ENCODE data around the gene MROH2B.
"Not testable (repeated sequence)": the region's sequence is repeated elsewhere in the genome, so short reads cannot be mapped to it uniquely, and the experiment has no call there.

Gene MROH2B

DNA sequence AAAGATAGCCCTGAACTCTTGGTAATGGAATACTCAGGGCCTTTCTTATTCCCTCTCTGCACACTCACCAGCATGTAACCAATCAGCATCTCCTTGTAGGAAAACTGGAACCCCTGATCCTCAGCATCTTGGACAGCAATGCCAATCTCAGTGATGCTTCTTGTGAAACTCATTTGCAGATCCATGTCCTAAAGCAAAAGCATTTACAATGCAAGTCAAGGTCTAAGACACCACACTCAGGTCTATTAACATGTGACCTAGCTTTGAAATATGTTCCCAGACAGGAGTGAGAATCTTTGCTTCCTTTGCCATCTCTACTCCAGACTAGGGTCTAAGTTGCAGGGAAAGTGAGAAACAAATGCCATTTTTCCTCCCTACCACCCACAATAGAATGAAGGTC, 38.2 kb downstream of the MROH2B start:
- in situ Hi-C loops (cut with HindIII; ENCODE audit: low sequenced_read_pairs): no loop called here

DNA sequence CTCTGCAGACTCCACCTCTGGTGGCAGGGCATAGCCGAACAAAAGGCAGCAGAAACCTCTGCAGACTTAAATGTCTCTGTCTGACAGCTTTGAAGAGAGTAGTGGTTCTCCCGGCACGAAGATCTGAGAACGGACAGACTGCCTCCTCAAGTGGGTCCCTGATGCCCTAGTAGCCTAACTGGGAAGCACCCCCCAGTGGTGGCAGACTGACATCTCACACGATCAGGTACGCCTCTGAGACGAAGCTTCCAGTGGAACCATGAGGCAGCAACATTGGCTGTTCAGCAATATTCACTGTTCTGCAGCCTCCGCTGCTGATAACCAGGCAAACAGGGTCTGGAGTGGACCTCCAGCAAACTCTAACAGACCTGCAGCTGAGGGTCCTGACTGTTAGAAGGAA, 48.5 kb downstream of the MROH2B start:
- in situ Hi-C loops (cut with HindIII; ENCODE audit: low sequenced_read_pairs): not testable (repeated sequence)

DNA sequence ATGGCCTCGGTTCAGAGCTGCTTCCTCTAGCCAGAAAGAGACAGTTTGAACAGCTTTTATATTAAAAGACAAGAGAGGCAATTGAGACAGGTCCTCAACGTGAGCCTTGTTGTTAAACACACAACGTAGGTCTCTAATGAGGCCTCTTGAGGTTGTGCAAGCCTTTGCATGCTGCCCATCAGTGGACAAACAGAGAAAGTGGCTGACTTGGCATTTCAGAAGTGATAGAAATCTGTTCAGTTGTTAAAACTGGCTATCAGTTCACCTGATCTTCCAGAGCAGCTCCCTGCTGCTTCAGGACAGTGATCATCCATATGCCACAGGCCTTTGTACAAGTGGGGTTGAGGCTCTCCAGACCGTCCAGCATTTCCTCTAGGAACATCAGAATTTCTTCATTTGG, 58.8 kb downstream of the MROH2B start:
- in situ Hi-C loops (cut with HindIII; ENCODE audit: low sequenced_read_pairs): no loop called here

DNA sequence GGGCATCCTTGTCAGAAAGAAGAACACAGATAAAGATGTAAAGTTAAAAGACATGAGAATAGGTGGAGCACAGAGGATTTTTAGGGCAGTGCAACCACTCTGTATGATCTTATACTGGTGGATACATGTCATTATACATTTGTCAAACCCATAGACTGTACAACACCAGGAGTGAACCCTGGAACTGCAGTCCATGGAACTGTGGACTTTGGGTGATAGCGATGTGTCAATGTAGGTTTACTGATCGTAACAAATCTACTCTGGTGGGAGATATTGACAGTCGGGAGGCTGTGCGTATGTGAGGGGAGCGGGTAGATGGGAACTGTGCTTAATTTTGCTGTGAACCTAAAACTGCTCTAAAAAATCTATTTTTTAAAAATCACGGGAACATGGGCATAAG, 60.6 kb downstream of the MROH2B start:
- in situ Hi-C loops (cut with HindIII; ENCODE audit: low sequenced_read_pairs): no loop called here

DNA sequence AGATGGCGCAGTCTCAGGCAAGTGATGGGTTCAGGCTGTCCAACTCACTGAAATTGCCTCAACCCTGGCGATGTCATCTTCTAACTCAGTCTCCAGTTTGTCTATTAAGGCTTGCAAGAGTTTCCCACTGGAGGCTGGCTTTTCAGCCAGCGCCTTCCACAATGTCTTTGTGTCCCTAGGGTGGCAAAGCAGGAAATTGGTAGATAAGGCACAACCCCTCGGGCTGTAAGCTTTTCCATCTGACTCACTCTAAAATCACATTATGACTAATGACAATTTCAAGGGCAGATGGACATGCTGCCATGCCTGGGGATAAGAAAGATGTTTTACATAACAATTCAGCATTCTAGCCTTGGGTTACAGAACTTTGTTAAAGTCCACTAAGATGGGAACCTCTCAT, 61.9 kb downstream of the MROH2B start:
- in situ Hi-C loops (cut with HindIII; ENCODE audit: low sequenced_read_pairs): no loop called here

DNA sequence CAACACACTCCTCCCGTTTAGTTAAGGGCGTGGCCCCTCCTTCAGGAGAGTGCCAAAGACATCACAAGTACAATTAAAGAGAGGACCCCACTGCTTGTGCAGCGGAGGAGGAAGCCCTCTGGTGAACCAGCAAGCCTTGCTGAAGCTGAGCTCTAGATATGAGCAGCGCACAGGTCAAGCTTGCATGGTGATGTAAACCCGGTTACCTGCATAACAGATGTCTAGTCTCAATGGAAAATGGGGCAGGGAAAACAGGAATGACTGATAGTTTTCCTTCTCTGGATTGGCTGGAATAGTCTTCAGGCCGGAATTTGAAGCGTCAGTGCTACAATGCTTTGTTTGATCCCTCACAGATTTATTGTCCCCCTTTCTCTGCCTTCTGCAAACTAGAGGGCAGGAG, 66.2 kb downstream of the MROH2B start:
- in situ Hi-C loops (cut with HindIII; ENCODE audit: low sequenced_read_pairs): no loop called here

DNA sequence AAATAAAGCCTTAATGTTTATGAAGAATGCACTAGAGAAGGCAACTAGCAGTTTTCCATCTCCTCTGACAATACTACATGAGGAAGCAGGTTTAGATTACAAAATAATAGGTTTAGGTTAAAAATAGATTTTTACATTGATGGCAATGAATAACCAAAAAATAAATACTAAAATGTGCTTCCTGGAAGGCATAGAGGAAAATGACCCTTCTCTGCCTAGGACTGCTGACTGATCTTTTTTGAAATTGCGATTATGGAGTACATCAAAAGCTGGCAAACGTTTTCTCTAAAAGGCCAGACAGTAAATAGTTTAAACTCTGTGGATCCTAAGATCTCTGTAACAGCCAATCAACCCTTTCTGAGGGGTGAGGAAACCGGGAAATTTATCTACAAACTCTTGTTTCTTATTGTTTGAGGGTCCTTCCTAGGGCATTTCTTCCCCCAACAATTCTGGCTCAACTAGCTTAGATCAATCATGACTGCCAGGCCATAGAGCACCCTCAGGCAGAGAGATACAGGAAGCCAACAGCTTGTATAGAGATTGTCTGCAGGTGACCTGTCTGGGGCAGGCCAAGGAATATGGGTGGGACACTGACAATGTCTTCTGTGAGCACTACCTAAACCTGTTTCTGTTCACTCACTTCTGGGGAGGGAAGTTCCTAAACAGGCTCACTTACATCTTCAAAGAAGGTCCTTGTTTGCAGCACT, 67.3 kb downstream of the MROH2B start:
- in situ Hi-C loops (cut with HindIII; ENCODE audit: low sequenced_read_pairs): no loop called here

DNA sequence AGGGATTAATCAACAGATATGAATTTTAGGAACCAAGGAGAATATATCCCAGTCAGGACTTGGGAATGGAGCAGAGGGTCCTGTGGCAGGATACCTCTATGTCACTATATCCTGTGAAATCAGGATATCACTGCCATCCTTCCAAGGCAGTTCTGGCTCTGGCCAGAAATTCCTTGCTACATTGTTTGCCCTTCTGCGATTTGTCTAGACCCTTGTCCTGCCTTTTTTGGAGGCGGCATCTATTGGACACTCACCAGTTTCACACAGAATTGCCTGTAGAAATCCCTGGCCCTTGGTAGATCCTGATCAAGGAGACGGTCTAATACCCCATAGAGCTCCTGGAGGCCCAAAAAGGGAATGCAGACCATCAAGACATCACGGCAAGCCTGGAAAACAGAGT, 71.2 kb downstream of the MROH2B start:
- in situ Hi-C loops (cut with HindIII; ENCODE audit: low sequenced_read_pairs): no loop called here

DNA sequence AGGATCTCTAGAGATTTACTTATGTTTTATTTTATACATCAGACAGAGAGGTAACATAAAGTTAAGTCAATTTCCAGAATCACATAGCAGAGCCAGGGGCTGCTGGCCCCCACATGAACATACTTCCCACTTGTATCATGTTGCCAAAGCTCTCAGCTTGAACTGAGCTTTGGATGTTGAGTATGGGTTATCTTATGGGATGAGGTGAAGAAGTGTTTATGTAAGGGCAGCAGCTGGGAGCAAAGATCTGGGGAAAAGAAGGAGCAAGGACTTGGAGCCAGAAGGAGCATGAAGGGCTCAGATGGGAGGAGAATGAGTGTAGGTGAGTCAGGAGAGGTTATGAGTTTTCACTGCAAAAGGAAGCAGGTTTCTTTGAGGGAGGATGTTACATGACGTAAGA, 72.0 kb downstream of the MROH2B start:
- in situ Hi-C loops (cut with HindIII; ENCODE audit: low sequenced_read_pairs): no loop called here

DNA sequence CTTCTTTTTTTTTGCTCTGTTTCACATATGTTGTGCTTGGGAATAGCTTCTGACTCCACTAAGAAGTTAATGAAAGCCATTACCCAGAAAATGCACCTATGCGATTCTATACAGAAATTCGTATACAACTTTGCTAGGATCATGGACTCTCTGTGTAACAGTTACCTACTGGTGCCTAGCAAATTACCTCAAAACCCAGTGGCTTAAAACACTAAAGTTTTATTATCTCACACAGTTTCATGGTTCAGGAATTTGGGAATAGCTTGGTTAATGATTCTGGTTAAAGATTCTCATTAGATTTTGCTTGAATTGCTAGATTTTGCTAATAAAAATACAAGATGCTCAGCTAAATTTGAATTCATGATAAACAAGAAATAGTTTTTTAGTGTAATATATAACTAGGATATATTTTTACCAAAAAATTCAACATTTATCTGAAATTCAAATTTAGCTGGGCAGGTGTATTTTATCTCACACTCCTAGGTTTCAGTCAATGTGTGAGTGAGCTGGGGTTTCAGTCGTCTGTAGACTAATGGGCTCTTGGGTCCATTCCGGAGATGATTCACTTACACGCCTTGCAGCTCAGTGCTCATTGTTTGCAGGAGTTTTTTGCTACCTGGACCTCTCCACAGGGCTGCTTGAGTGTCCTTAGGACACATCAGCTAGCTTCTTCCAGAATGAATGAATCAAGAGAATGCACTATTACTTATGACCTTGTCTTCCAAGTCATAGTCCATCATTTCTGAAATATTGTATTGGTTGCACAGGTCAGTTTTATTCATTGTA, 75.1 kb downstream of the MROH2B start:
- in situ Hi-C loops (cut with HindIII; ENCODE audit: low sequenced_read_pairs): no loop called here

DNA sequence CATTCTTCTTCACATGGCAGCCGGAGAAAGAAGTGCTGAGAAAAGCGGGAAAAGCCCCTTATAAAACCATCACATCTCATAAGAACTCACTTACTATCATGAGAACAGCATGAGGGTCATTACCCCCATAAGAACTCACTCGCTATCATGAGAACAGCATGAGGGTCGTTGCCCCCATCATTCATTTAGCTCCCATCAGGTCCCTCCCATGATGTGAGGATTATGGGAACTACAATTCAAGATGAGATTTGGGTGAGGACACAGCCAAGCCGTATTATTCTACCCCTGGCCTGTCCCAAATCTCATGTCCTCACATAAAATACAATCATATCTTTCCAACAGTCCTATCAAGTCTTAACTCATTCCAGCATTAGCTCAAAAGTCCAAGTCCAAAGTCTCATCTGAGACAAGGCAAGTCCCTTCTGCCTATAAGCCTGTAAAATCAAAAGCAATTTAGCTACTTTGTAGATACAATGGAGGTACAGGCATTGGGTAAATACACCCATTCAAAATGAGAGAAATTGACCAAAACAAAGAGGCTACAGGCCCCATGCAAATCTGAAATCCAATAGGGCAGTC, 79.1 kb downstream of the MROH2B start:
- in situ Hi-C loops (cut with HindIII; ENCODE audit: low sequenced_read_pairs): no loop called here

DNA sequence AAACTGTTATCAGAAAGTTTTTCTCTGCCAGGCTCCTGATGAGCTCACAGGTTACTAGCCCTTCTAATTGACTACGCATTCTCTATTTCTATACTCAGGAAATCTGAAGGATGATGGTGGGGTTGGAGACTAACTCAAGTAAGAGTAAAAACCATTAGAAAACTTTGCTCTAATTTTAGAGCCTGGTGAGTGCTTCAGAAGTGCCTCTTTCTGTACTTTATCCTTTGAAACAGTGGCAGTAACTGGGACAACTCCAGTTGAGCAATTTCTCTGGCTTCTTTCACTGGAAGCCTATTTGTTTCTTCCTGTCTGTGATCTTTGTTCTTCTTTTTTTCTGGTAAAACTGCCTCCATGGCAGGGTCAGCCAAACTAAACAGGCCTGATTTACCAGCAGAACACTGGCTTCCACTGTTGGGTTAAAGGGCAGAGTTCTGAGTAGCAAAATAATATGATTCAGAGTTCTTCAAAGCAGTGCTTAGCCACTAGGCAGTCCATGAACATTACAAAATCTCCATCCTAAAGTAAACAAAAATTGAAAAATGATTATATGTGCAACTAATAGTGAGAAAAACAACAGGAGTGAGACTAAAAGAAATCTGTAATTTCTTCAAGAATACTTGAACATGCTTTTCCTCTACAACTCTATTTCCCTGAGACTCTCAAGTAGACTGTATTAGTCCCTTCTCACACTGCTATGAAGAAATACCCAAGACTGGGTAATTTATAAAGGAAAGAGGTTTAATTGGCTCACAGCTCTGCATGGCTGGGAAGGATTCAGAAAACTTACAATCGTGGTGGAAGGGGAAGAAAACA, 79.8 kb downstream of the MROH2B start:
- in situ Hi-C loops (cut with HindIII; ENCODE audit: low sequenced_read_pairs): no loop called here

DNA sequence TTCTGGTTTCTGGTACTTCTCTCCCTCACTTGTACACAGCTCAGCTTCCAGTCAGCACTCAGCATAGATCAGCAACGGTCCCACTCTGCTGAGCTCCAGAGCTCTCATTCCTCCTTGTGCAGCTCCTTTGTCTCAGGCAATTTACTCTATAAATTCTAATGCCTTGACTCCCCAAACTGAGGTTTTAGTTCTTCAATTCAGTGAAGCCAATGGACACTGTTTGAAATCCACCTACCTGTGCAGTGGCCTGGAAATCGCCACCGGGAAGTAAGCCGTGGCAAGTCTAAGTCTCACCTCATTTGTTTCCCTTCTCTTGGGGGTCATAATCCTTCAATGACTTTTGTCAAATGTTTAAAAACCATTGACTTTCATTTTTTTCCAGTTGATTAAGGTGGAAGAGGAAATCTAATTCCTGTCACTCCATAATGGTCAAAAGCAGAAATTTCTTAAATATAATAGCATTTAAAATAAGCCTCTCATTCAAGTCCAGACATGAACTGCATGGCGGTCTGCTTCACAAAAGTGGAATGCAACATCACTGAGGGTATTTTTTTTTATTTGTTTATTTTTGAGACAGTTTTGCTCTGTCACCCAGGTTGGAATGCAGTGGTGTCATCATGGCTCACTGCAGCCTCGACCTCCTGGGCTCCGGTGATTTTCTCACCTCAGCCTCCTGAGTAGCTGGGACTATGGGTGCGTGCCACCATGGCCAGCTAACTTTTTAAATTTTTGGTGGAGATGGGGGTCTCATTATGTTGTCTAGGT, 82.2 kb downstream of the MROH2B start:
- in situ Hi-C loops (cut with HindIII; ENCODE audit: low sequenced_read_pairs): no loop called here

DNA sequence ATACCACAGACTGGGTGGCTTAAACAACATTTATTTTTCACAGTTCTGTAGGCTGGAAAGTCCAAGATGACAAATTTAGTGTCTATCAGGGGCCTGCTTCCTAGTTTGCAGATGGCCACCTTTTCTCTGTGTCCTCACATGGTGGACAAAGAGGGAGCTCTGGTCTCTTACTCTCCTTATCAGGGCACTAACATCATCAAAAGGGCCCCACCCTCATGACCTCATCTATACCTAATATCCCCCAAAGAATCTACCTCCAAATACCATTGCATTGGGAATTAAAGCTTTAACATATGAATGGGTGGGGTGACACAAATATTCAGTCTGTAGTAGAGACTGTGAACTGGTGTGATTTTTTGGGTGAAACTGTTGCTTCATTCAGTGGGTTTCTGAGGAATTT, 83.8 kb downstream of the MROH2B start:
- in situ Hi-C loops (cut with HindIII; ENCODE audit: low sequenced_read_pairs): no loop called here

DNA sequence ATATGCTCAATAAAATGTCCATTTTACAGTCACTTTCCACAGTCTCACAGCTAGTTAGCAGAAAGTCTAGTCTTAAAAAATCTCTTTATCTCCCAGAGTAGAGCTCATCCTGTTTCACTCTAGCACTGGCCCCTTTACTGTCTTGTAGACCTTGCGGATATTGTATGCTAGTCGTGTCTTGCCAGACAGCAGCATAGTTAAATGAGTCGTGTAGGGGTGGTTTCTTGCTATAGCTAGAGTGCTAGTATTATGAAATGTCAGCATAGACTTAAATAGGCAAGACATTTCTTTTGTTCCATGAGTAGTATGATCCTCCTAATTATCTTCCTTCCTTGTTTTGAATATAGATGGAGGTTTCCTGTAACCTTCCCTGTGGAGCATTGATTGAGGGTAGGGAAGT, 84.5 kb downstream of the MROH2B start:
- in situ Hi-C loops (cut with HindIII; ENCODE audit: low sequenced_read_pairs): no loop called here

DNA sequence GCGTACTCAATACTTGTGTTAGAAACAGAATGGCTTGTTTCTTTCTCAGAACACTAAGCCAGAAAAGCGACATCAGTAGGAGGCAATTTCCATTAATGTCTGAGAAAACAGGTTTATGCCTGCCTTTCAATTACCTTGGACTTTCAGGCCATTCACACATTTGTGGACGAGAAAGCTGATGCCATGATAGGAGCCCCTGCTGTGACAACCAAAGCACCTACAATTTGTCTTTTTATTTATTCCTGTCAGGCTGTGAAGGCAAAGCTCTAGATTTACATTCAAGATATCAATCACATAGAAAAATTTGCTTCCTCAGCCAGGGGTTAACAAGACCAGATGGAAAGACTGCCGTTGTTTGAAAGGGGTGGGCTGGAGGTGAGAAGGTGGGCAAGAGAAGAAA, 85.6 kb downstream of the MROH2B start:
- in situ Hi-C loops (cut with HindIII; ENCODE audit: low sequenced_read_pairs): no loop called here

DNA sequence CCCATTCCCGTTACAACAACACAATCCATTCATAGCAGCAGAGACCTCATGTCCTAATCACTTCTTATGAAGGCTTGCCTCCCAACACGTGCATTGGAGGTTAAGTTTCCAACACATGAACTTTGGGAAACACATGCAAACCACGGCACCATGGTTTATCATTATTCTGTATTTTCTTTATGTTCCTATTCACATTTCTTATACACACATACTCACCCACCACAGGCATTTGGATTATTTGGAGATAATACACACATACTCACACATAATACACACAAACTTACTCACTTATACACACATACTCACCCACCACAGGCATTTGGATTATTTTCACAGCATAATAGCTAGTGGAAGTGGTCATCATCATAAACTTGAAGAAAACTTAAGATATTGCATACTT, 86.3 kb downstream of the MROH2B start:
- in situ Hi-C loops (cut with HindIII; ENCODE audit: low sequenced_read_pairs): no loop called here

DNA sequence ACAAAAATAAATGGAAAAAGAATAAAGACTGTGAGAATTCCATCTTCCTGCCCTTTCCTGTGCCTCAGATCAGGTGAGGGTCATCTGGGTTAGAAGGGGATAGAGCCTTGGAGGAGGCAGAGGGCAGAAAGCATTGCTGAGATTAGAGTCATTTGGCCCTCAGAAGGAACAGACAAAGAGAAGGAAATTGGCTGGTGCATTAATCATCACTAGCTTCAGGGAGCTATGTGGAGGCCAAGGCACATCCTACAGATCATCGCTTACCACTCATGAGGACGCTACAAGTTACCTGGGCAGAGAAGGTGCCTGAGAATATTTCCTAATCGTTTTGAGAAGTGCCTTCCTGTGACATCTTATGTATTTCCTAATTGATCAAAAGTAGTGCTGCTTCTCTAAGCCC, 87.4 kb downstream of the MROH2B start:
- in situ Hi-C loops (cut with HindIII; ENCODE audit: low sequenced_read_pairs): no loop called here

DNA sequence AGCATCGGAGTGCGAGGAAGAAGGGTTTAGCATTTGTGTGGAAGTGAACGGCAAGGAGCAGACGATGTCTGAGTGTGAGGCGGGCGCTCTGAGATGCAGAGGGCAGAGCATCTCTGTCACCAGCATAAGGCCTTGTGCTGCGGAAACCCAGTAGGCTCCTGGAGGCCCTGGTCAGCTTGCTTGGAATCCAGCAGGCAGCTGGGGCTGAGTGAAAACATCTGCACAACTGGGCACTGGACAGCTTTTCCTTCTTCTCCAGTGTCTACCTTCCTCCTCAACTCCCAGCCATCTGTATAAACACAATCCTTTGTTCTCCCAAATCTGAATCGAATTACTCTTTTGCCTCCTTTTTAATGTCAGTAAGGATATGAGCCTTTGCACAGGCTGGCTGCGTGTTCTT, 89.7 kb downstream of the MROH2B start:
- in situ Hi-C loops (cut with HindIII; ENCODE audit: low sequenced_read_pairs): no loop called here

DNA sequence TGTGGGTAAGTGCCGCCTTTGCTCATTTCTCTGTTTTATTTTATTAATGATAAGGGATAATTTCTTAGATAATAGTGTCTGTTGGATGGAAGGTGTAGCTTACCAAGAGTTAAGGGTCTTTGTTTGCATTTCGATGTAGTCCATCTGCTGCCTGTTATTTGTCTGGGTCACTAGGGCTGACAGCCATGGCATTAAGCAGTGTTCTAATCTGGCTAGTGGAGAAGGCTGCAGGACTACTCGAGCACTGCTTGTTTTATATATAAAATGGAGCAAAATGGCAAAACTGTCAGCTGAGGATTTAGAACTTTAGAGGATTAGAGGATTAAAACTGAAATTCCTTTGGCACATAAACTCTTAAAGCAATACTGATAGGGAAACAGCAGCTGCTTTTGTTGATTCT, 94.3 kb downstream of the MROH2B start:
- in situ Hi-C loops (cut with HindIII; ENCODE audit: low sequenced_read_pairs): no loop called here

DNA sequence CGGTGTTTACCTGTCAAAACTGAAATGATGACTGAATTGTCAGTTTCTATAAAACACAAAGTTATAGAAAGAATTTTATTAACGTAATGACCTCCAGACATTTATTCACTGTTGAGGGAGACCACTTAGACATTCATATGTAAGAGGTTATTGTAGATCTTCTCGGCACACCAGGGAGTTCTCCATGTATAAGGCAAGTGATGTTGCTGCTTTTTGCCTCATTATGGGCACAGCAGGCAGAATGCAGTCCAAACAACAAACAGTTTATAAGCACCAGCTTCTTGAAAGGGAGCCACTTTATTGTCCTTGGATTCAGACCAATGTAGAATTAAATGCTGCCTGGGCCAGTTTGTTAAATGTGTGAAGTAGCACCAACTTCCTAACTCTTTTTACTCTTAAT, 95.1 kb downstream of the MROH2B start:
- in situ Hi-C loops (cut with HindIII; ENCODE audit: low sequenced_read_pairs): no loop called here
